H9 (cell line): ENCODE data around the gene IPO13. TPM values are rescaled to one million over a fixed set of nuclear protein-coding genes. Genes with fewer than 3 reads are reported as not detected.

Experiments
- DNase-seq: peaks from one replicate; pipeline ENCODE4 v3.0.0-alpha.2; 2017
- H2AFZ ChIP-seq: one replicate; pipeline ENCODE4 v1.6.1; 2013; ENCODE audit warnings: mild to moderate bottlenecking, low read length, control low read depth, moderate library complexity
- H2AK5ac ChIP-seq: 2 replicates; pipeline ENCODE4 v1.6.1; 2013; ENCODE audit warnings: low read length, control low read depth, mixed read lengths; ENCODE audit not compliant: insufficient read length
- H2BK120ac ChIP-seq: one replicate; pipeline ENCODE4 v1.6.1; 2013; ENCODE audit warnings: low read depth, mild to moderate bottlenecking, low read length, control low read depth, inconsistent platforms; ENCODE audit not compliant: poor library complexity, severe bottlenecking
- H2BK12ac ChIP-seq: 2 replicates; pipeline ENCODE4 v1.6.1; 2013; ENCODE audit warnings: low read length, control low read depth, mixed read lengths, low read depth; ENCODE audit not compliant: insufficient read length
- H2BK15ac ChIP-seq: 2 replicates; pipeline ENCODE4 v1.6.1; 2013; ENCODE audit warnings: low read depth, low read length, control low read depth
- H2BK20ac ChIP-seq: one replicate; pipeline ENCODE4 v1.6.1; 2013; ENCODE audit warnings: low read depth, mild to moderate bottlenecking, low read length, control low read depth, inconsistent platforms; ENCODE audit not compliant: poor library complexity, severe bottlenecking
- H2BK5ac ChIP-seq: 2 replicates; pipeline ENCODE4 v1.6.1; 2013; ENCODE audit warnings: low read length, control low read depth, mixed read lengths; ENCODE audit not compliant: insufficient read length
- H3K14ac ChIP-seq: 2 replicates; pipeline ENCODE4 v1.6.1; 2013; ENCODE audit warnings: low read length, control low read depth; ENCODE audit not compliant: insufficient read depth
- H3K18ac ChIP-seq: 2 replicates; pipeline ENCODE4 v1.6.1; 2013; ENCODE audit warnings: low read depth, mild to moderate bottlenecking, mixed read lengths, low read length, control low read depth; ENCODE audit not compliant: insufficient read length
- H3K23ac ChIP-seq: 2 replicates; pipeline ENCODE4 v1.6.1; 2013; ENCODE audit warnings: low read length, control low read depth, mixed read lengths, low read depth; ENCODE audit not compliant: insufficient read length
- H3K23me2 ChIP-seq: 2 replicates; pipeline ENCODE4 v1.6.1; 2013; ENCODE audit warnings: low read depth, mild to moderate bottlenecking, mixed read lengths, low read length, control low read depth; ENCODE audit not compliant: insufficient read length, poor library complexity, severe bottlenecking
- H3K27ac ChIP-seq: 2 replicates; pipeline ENCODE4 v1.5.1; 2013; ENCODE audit warnings: low read length, control low read depth, mixed read lengths, low read depth; ENCODE audit not compliant: insufficient read length
- H3K27me3 ChIP-seq: 2 replicates; pipeline ENCODE4 v1.6.1; 2013; ENCODE audit warnings: low read length, control low read depth, inconsistent platforms; ENCODE audit not compliant: insufficient read depth
- H3K4ac ChIP-seq: 2 replicates; pipeline ENCODE4 v1.6.1; 2013; ENCODE audit warnings: low read depth, mild to moderate bottlenecking, control low read depth, inconsistent platforms, low read length, moderate library complexity
- H3K4me1 ChIP-seq: 2 replicates; pipeline ENCODE4 v1.6.1; 2013; ENCODE audit warnings: low read length, control low read depth, inconsistent platforms; ENCODE audit not compliant: insufficient read depth
- H3K4me2 ChIP-seq: 2 replicates; pipeline ENCODE4 v1.6.1; 2013; ENCODE audit warnings: low read length, control low read depth, mixed read lengths; ENCODE audit not compliant: insufficient read length, insufficient read depth
- H3K56ac ChIP-seq: 2 replicates; pipeline ENCODE4 v1.6.1; 2013; ENCODE audit warnings: low read depth, mild to moderate bottlenecking, mixed read lengths, low read length, control low read depth; ENCODE audit not compliant: insufficient read length
- H3K79me1 ChIP-seq: 2 replicates; pipeline ENCODE4 v1.6.1; 2013; ENCODE audit warnings: low read depth, mild to moderate bottlenecking, moderate library complexity, low read length, control low read depth, inconsistent platforms; ENCODE audit not compliant: insufficient read depth, poor library complexity, severe bottlenecking
- H3K79me2 ChIP-seq: 2 replicates; pipeline ENCODE4 v1.6.1; 2013; ENCODE audit warnings: low read length, control low read depth, inconsistent platforms; ENCODE audit not compliant: insufficient read depth
- H3K9ac ChIP-seq: 2 replicates; pipeline ENCODE4 v1.6.1; 2013; ENCODE audit warnings: low read length, control low read depth, mixed read lengths; ENCODE audit not compliant: insufficient read length; ENCODE audit errors: extremely low read depth
- H3K9me3 ChIP-seq: one replicate; pipeline ENCODE4 v1.6.1; 2013; ENCODE audit warnings: low read depth, low read length, inconsistent platforms; ENCODE audit not compliant: control insufficient read depth
- H3T11ph ChIP-seq: one replicate; pipeline ENCODE4 v1.6.1; 2013; ENCODE audit warnings: mild to moderate bottlenecking, low read length, control low read depth, inconsistent platforms
- H4K20me1 ChIP-seq: one replicate; pipeline ENCODE4 v1.6.1; 2013; ENCODE audit not compliant: control insufficient read depth, insufficient read length, insufficient read depth
- H4K5ac ChIP-seq: 2 replicates; pipeline ENCODE4 v1.6.1; 2013; ENCODE audit warnings: low read depth, mild to moderate bottlenecking, mixed read lengths, low read length, control low read depth; ENCODE audit not compliant: insufficient read length
- H4K8ac ChIP-seq: replicated peaks from 2 replicates; pipeline ENCODE4 v1.6.1; 2013; ENCODE audit warnings: low read length, control low read depth, mixed read lengths, low read depth; ENCODE audit not compliant: insufficient read length
- H4K91ac ChIP-seq: 2 replicates; pipeline ENCODE4 v1.6.1; 2013; ENCODE audit warnings: low read depth, mild to moderate bottlenecking, moderate library complexity, mixed read lengths, low read length, control low read depth; ENCODE audit not compliant: insufficient read length
- H3K27ac Mint-ChIP-seq, 3 experiments: 2 replicates in 2 of 3; 3 replicates in 1 of 3; pipeline ENCODE4 v1.8.0; 2020 to 2021; ENCODE audit warnings: mixed read lengths in 3 of 3, mild to moderate bottlenecking in 1 of 3, moderate library complexity in 1 of 3
- H3K27me3 Mint-ChIP-seq: 2 replicates; pipeline ENCODE4 v1.8.0; 2021; ENCODE audit warnings: low read depth, mild to moderate bottlenecking, moderate library complexity, mixed read lengths
- H3K36me3 Mint-ChIP-seq, 3 experiments: 2 replicates in 2 of 3; 3 replicates in 1 of 3; pipeline ENCODE4 v1.8.0; 2020 to 2021; ENCODE audit warnings: low read depth in 3 of 3, mixed read lengths in 3 of 3; ENCODE audit not compliant: insufficient read depth in 1 of 3
- H3K4me1 Mint-ChIP-seq, 2 experiments: 2 replicates each; pipeline ENCODE4 v1.8.0; 2020; ENCODE audit warnings: mixed read lengths in 2 of 2
- H3K4me3 Mint-ChIP-seq, 2 experiments: 2 replicates in 1 of 2; 3 replicates in 1 of 2; pipeline ENCODE4 v1.8.0; 2020 to 2021; ENCODE audit warnings: mild to moderate bottlenecking in 2 of 2, mixed read lengths in 2 of 2, moderate library complexity in 1 of 2
- H3K9me3 Mint-ChIP-seq, 2 experiments: 2 replicates in 1 of 2; 3 replicates in 1 of 2; pipeline ENCODE4 v1.8.0; 2020; ENCODE audit warnings: mild to moderate bottlenecking in 2 of 2, mixed read lengths in 2 of 2, moderate library complexity in 1 of 2
- CTCF ChIP-seq: fragments of 200-600 bp; sonication (generic); conservative IDR thresholded peaks from 3 replicates; pipeline ENCODE4 v1.8.0; 2021; ENCODE audit warnings: antibody characterized with exemption, mild to moderate bottlenecking
- WGBS: extraction: QIAGEN DNeasy Blood & Tissue Kit; methylation state at CpG from one replicate; pipeline ENCODE4 v1.1.7; 2013; ENCODE audit warnings: missing lambda C conversion rate, low lambda C conversion rate, mixed read lengths; ENCODE audit not compliant: insufficient read length; ENCODE audit errors: extremely low coverage; 5-methylcytosine and 5-hydroxymethylcytosine counted together
- total RNA-seq: library from RNA; stranded (reverse); gene quantifications from 2 replicates; pipeline ENCODE4 v1.2.1, GENCODE V29; 2021

The IPO13 gene
- total RNA-seq, 1 experiment from 2014 or later, result 24.5 TPM

- TF ChIP-seq CTCF, result no peak
- peaks cover 10% of the 10 kb centered on the region for H3K23me2 ChIP-seq
- H3K56ac ChIP-seq, result no peak overlapping the region
- no peak for DNase-seq
- peak overlapping the region in 2 of 3 experiments; percentile 94 to 98; a peak in 4 of 7 replicates for H3K27ac Mint-ChIP-seq
- no peak overlapping the region for H3K23ac ChIP-seq
- H2BK20ac ChIP-seq, result no peak overlapping the region
- no peak overlapping the region for H3K27ac ChIP-seq
- H4K91ac ChIP-seq, result no peak overlapping the region
- peaks cover 26 to 34% of the 10 kb centered on the region in 2 experiments for H3K4me1 Mint-ChIP-seq
- peak overlapping the region; percentile 50 for H3K9ac ChIP-seq
- H4K5ac ChIP-seq, result no peak overlapping the region
- H2AK5ac ChIP-seq, result no peak overlapping the region
- no peaks in the 10 kb centered on the region for H3K9me3 ChIP-seq
- H3K27me3 ChIP-seq, result no peaks in the 10 kb centered on the region
- no peak overlapping the region for H3T11ph ChIP-seq
- no CpG with 5 or more reads among the region's 27 CpGs for WGBS
- no peaks in the 10 kb centered on the region for H4K20me1 ChIP-seq
- H3K79me2 ChIP-seq, result no peaks in the 10 kb centered on the region
- no peaks in the 10 kb centered on the region for H3K9me3 Mint-ChIP-seq
- H2AFZ ChIP-seq, result no peak overlapping the region
- H2BK15ac ChIP-seq, result no peak overlapping the region
- no peak overlapping the region for H3K4ac ChIP-seq
- H3K79me1 ChIP-seq, result no peaks in the 10 kb centered on the region
- H2BK12ac ChIP-seq, result no peak overlapping the region
- H2BK120ac ChIP-seq, result no peak overlapping the region
- no peak overlapping the region for H2BK5ac ChIP-seq
- H3K14ac ChIP-seq, result no peak overlapping the region
- no peak overlapping the region for H3K18ac ChIP-seq
- H3K27me3 Mint-ChIP-seq, result no peaks in the 10 kb centered on the region; the same call in 1 of the 2 replicates
- no peaks in the 10 kb centered on the region for H3K4me1 ChIP-seq
- H3K36me3 Mint-ChIP-seq, result peaks cover 0 to 9% (median 7%) of the 10 kb centered on the region in 3 experiments; a peak in 6 of 7 replicates
- H3K4me2 ChIP-seq, result peak overlapping the region; percentile 63
- H3K4me3 Mint-ChIP-seq, result peak overlapping the region; percentile 84 to 88
- H4K8ac ChIP-seq, result no peak overlapping the region
Observed at GRCh38 chr1:43947061-43947873, 517 bp downstream of the IPO13 start.
